ENCODE data around the gene MYO1D. TPM values are rescaled to one million over a fixed set of nuclear protein-coding genes. Genes with fewer than 3 reads are reported as not detected.
A peak's percentile ranks its signal among the peaks of the same experiment; 100 is the strongest.

Gene MYO1D
- total and polyA plus RNA-seq, 11 donors, result 3.3 to 15.5 (median 8.9) TPM

GRCh38 chr17:32727681-32728080, 149.2 kb downstream of the MYO1D start:
- ATAC-seq, result no peak

DNA sequence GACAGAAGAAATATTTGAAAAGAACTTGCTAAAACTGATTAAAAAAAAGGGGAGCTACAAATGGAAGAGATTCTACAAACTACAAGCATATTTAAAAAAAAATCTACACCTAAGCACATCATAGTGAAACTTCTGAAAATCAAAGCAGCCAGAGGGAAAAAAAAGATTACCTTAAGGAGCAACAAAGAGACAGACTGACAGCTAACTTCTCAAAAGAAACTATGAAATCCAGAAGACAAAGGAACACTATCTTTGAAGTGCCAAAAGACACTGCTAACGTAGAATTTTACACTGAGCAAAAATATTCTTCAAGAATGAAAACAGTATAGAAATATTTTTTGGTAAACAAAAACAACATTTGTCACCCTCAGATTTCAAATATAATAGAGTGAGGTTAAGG, 151.2 kb downstream of the MYO1D start:
- Histone ChIP-seq H3K27ac (no peak overlapping the region), H3K9me3 (peaks cover 0 to 14% (median 0%) of the 10 kb centered on the region in 12 donors), H3K4me1 (no peaks in the 10 kb centered on the region), H3K4me3 (no peak overlapping the region), H3K36me3 (peaks cover 0 to 20% (median 0%) of the 10 kb centered on the region in 9 donors), H3K27me3 (no peaks in the 10 kb centered on the region)
- no peak for DNase-seq
- intact Hi-C loops (cut with DNase I), result no loop called here
- ATAC-seq, result no peak
- TF ChIP-seq CTCF (IDR thresholded peaks at IDR 0.05) (no peak), POLR2A (IDR thresholded peaks at IDR 0.05) (no peak)
- 94 to 99% (median 96%) methylated on average over 1 of the region's 1 CpG for WGBS, 4 donors

More at GRCh38 chr17:32727681-32728080, 149.2 kb downstream of the MYO1D start:
- DNase-seq, result no peak
- no peaks in the 10 kb centered on the region for H3K4me1 ChIP-seq
- intact Hi-C loops (cut with DNase I), result no loop called here
- H3K4me3 ChIP-seq, result no peak overlapping the region
- H3K36me3 ChIP-seq, result peaks cover 0 to 15% (median 0%) of the 10 kb centered on the region in 9 donors
- H3K27me3 ChIP-seq, result no peaks in the 10 kb centered on the region
- no peak overlapping the region for H3K27ac ChIP-seq
- TF ChIP-seq CTCF (IDR thresholded peaks at IDR 0.05), result no peak
- no peak for TF ChIP-seq POLR2A (IDR thresholded peaks at IDR 0.05)
- H3K9me3 ChIP-seq, result peaks cover 0 to 14% (median 0%) of the 10 kb centered on the region in 12 donors

GRCh38 chr17:32723310-32723955, 153.5 kb downstream of the MYO1D start:
- 62 to 86% (median 82%) methylated on average over 4 to 5 of the region's 5 CpGs for WGBS, 4 donors
- Histone ChIP-seq H3K36me3 (peaks cover 0 to 31% (median 0%) of the 10 kb centered on the region in 9 donors), H3K4me3 (no peak overlapping the region), H3K27me3 (no peaks in the 10 kb centered on the region), H3K4me1 (no peaks in the 10 kb centered on the region), H3K27ac (no peak overlapping the region), H3K9me3 (peaks cover 0 to 14% (median 0%) of the 10 kb centered on the region in 12 donors)
- DNase-seq, result peak in 3 of 5 donors; percentile 20 to 71 (median 56)
- intact Hi-C loops (cut with DNase I), result no loop called here
- ATAC-seq, result peak in 3 of 4 donors; percentile 64 to 91 (median 65)
- TF ChIP-seq POLR2A (IDR thresholded peaks at IDR 0.05) (no peak), CTCF (IDR thresholded peaks at IDR 0.05) (no peak)

DNA sequence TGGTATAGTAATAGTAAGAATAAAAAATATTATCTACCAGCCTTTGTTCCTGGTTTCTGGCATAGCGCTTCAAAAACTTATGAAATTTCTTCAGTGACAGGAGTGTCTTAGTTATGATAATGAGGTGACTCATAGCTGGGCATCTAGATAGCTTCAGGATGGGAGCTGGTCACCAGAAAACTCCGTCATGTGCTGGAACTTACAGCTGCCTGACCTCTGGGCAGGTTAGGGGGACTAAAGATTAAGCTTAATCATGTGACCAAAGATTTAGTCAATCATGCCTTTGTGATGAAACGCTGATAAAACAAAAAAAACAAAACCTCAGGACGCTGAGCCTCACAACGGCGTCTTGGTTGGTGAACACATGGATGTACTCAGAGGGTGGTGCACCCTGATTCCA, 154.2 kb downstream of the MYO1D start:
- no peaks in the 10 kb centered on the region for H3K4me1 ChIP-seq
- intact Hi-C loops (cut with DNase I), result no loop called here
- WGBS, 4 donors, result 84 to 95% (median 95%) methylated on average over 6 of the region's 6 CpGs
- TF ChIP-seq POLR2A (IDR thresholded peaks at IDR 0.05) (no peak), CTCF (IDR thresholded peaks at IDR 0.05) (no peak)
- no peak overlapping the region for H3K4me3 ChIP-seq
- no peak overlapping the region for H3K27ac ChIP-seq
- H3K36me3 ChIP-seq, result peaks cover 0 to 36% (median 0%) of the 10 kb centered on the region in 9 donors
- no peaks in the 10 kb centered on the region for H3K27me3 ChIP-seq
- H3K9me3 ChIP-seq, result peaks cover 0 to 14% (median 0%) of the 10 kb centered on the region in 12 donors
- ATAC-seq, result no peak
- no peak for DNase-seq
